A549 (cell line): ENCODE results near the gene VASN. TPM values are rescaled to one million over a fixed set of nuclear protein-coding genes. Genes with fewer than 3 reads are reported as not detected.

Experiments
- ATAC-seq, 2 experiments: fragments of 200-7000 bp in 1 of 2; fragments of >200 bp in 1 of 2; cut with Nextera tagmentation in 1 of 2; cut with Tn5 transposase in 1 of 2; 3 replicates each; pipeline versions ENCODE4 v1.8.0 to v1.9.1; 2018 to 2020; ENCODE audit warnings: mild to moderate bottlenecking in 1 of 2, moderate library complexity in 1 of 2
- CTCF ChIA-PET: fragments of 300-600 bp; sonication (Branson Sonifier 250); formaldehyde crosslinking; extraction: SDS; loops from one replicate; lab custom pipeline; 2021; ENCODE audit warnings: antibody characterized with exemption, inconsistent platforms; lab: Yijun Ruan, JAX
- POLR2A ChIA-PET: fragments of 350-600 bp; formaldehyde crosslinking; extraction: SDS; loops from one replicate; lab custom pipeline; 2021; ENCODE audit warnings: antibody characterized with exemption, inconsistent platforms; lab: Yijun Ruan, JAX
- DNase-seq, 2 experiments: peaks; one replicate each; pipeline versions ENCODE4 v3.0.0 to v3.0.0-alpha.2; 2011 to 2016; ENCODE audit warnings: low read depth in 1 of 2, low spot score in 1 of 2
- FAIRE-seq: peaks from 2 replicates; lab custom pipeline; 2011; peaks lifted over from hg19 to GRCh38; lab: Jason Lieb, UNC
- H3K27ac ChIP-seq, 2 experiments: fragments of >200 bp; sonication (Bioruptor Twin); formaldehyde crosslinking; 3 replicates each; pipeline ENCODE4 v1.5.1; 2016 to 2017
- H3K4me1 ChIP-seq: fragments of >200 bp; sonication (Bioruptor Twin); formaldehyde crosslinking; 3 replicates; pipeline ENCODE4 v1.6.1; 2016
- H3K4me2 ChIP-seq: fragments of >200 bp; sonication (Bioruptor Twin); formaldehyde crosslinking; 3 replicates; pipeline ENCODE4 v1.6.1; 2016
- H3K4me3 ChIP-seq: fragments of >200 bp; sonication (Bioruptor Twin); formaldehyde crosslinking; 3 replicates; pipeline ENCODE4 v1.5.1; 2016
- H3K9me3 ChIP-seq: fragments of >200 bp; sonication (Bioruptor Twin); formaldehyde crosslinking; 3 replicates; pipeline ENCODE4 v1.6.1; 2016
- BCL3 ChIP-seq: fragments of >200 bp; sonication (Bioruptor Twin); formaldehyde crosslinking; IDR thresholded peaks from 3 replicates; pipeline ENCODE4 v1.6.1; 2016
- CHD4 ChIP-seq: fragments of 200-600 bp; sonication (generic); IDR thresholded peaks from 2 replicates; pipeline ENCODE4 v1.6.1; 2016; ENCODE audit warnings: antibody characterized with exemption, mild to moderate bottlenecking, borderline replicate concordance
- CTCF ChIP-seq: fragments of >200 bp; sonication (Bioruptor Twin); formaldehyde crosslinking; IDR thresholded peaks from 3 replicates; pipeline ENCODE4 v1.5.1; 2016
- EHF ChIP-seq: fragments of 250-450 bp; sonication (Bioruptor Pico); IDR thresholded peaks from 2 replicates; pipeline ENCODE4 v1.5.0; 2020; ENCODE audit warnings: mild to moderate bottlenecking
- EP300 ChIP-seq, 2 experiments: fragments of >200 bp; sonication (Bioruptor Twin); formaldehyde crosslinking; IDR thresholded peaks; 2 replicates in 1 of 2; 3 replicates in 1 of 2; pipeline ENCODE4 v1.6.1; 2016 to 2017
- FOSL2 ChIP-seq, 2 experiments: fragments of 450-650 bp in 1 of 2; fragments of >200 bp in 1 of 2; sonication (Bioruptor Twin) in 1 of 2; formaldehyde crosslinking; IDR thresholded peaks; 2 replicates each; pipeline versions ENCODE4 v1.5.0 to v1.6.1; 2016 to 2020; ENCODE audit warnings: mild to moderate bottlenecking in 1 of 2, moderate library complexity in 1 of 2
- FOXS1 ChIP-seq: fragments of 250-450 bp; sonication (Bioruptor Pico); IDR thresholded peaks from 2 replicates; pipeline ENCODE4 v1.5.0; 2020; ENCODE audit warnings: mild to moderate bottlenecking, moderate library complexity
- GATA3 ChIP-seq: IDR thresholded peaks from 2 replicates; pipeline ENCODE4 v1.6.1; 2012; ENCODE audit warnings: borderline replicate concordance
- HDAC2 ChIP-seq: fragments of 200-600 bp; sonication (generic); IDR thresholded peaks from 2 replicates; pipeline ENCODE4 v1.6.1; 2016
- HOXA7 ChIP-seq: fragments of 250-450 bp; sonication (Bioruptor Pico); IDR thresholded peaks from 2 replicates; pipeline ENCODE4 v1.5.0; 2020; ENCODE audit warnings: mild to moderate bottlenecking, moderate library complexity
- HOXB5 ChIP-seq: fragments of 250-450 bp; sonication (Bioruptor Pico); IDR thresholded peaks from 2 replicates; pipeline ENCODE4 v1.5.0; 2020; ENCODE audit warnings: mild to moderate bottlenecking, moderate library complexity
- JUNB ChIP-seq: fragments of >200 bp; sonication (Bioruptor Twin); formaldehyde crosslinking; IDR thresholded peaks from 2 replicates; pipeline ENCODE4 v1.6.1; 2016
- MAFK ChIP-seq: fragments of 450-650 bp; IDR thresholded peaks from 2 replicates; pipeline ENCODE4 v1.6.1; 2014; ENCODE audit not compliant: partially characterized antibody
- MAZ ChIP-seq: fragments of 150-350 bp; IDR thresholded peaks from 2 replicates; pipeline ENCODE4 v1.6.1; 2014; ENCODE audit warnings: antibody characterized with exemption, low read depth, low read length, borderline replicate concordance
- NPAS2 ChIP-seq: fragments of 250-450 bp; sonication (Bioruptor Pico); IDR thresholded peaks from 2 replicates; pipeline ENCODE4 v1.8.0; 2022; ENCODE audit warnings: mild to moderate bottlenecking, moderate library complexity, borderline replicate concordance
- NR3C1 ChIP-seq: fragments of >200 bp; sonication (Bioruptor Twin); formaldehyde crosslinking; IDR thresholded peaks from 3 replicates; pipeline ENCODE4 v1.6.1; 2017
- PHF8 ChIP-seq: fragments of 200-600 bp; sonication (generic); IDR thresholded peaks from 2 replicates; pipeline ENCODE4 v1.6.1; 2016; ENCODE audit warnings: low read depth, mild to moderate bottlenecking, antibody characterized with exemption, moderate library complexity, borderline replicate concordance
- POLR2A ChIP-seq: IDR thresholded peaks from 2 replicates; pipeline ENCODE4 v1.6.1; 2012; ENCODE audit warnings: mild to moderate bottlenecking, low read length
- RAD21 ChIP-seq, 2 experiments: fragments of >200 bp in 1 of 2; sonication (Bioruptor Twin) in 1 of 2; formaldehyde crosslinking in 1 of 2; IDR thresholded peaks in 1 of 2; conservative IDR thresholded peaks in 1 of 2; 2 replicates in 1 of 2; 3 replicates in 1 of 2; pipeline ENCODE4 v1.6.1; 2012 to 2018; ENCODE audit warnings: inconsistent platforms in 1 of 2
- SMC3 ChIP-seq: fragments of >200 bp; sonication (Bioruptor Twin); formaldehyde crosslinking; IDR thresholded peaks from 3 replicates; pipeline ENCODE4 v1.6.1; 2018; ENCODE audit warnings: inconsistent platforms
- ZC3H11A ChIP-seq: fragments of 450-650 bp; IDR thresholded peaks from 2 replicates; pipeline ENCODE4 v1.6.1; 2014; ENCODE audit warnings: antibody characterized with exemption, mild to moderate bottlenecking
- ZFP36 ChIP-seq: fragments of 450-650 bp; IDR thresholded peaks from 2 replicates; pipeline ENCODE4 v1.6.1; 2014; ENCODE audit warnings: borderline replicate concordance; ENCODE audit not compliant: partially characterized antibody
- WGBS: methylation state at CpG from one replicate; pipeline ENCODE4 v1.1.6; 2017; ENCODE audit errors: missing lambda C conversion rate; 5-methylcytosine and 5-hydroxymethylcytosine counted together
- polyA plus RNA-seq, 4 experiments: library from polyadenylated mRNA; depleted of rRNA in 3 of 4; stranded (reverse); fragments of >200 nt; fragmentation: RNase III in 1 of 4; extraction: RNeasy Plus Mini Kit Qiagen cat#74134 plus additional on column Dnase treatment in 1 of 4; gene quantifications; 2 replicates in 3 of 4; 3 replicates in 1 of 4; pipeline ENCODE4 v1.2.3, GENCODE V29; 2011 to 2017
- TF ChIP-seq, protein P1 (sequence below): fragments of 150-350 bp; IDR thresholded peaks from 2 replicates; pipeline ENCODE4 v1.6.1; 2014; ENCODE audit warnings: low read depth, mild to moderate bottlenecking, low read length
- TF ChIP-seq, protein P2 (sequence below): fragments of 250-450 bp; sonication (Bioruptor Pico); IDR thresholded peaks from 2 replicates; pipeline ENCODE4 v1.5.0; 2021; ENCODE audit warnings: mild to moderate bottlenecking, moderate library complexity, borderline replicate concordance

Gene VASN
- polyA plus RNA-seq, 2 of the 4 experiments (the other 2 are of a cell fraction), result 2.3 to 4.0 TPM

GRCh38 chr16:4358236-4358635, 13.4 kb upstream of the VASN start:
- no peak for TF ChIP-seq FOXS1 (CRISPR knock-in tag)
- no peak for TF ChIP-seq CHD4
- no peak for TF ChIP-seq FOSL2 (IDR thresholded peaks at IDR 0.05)
- no peak for TF ChIP-seq FOSL2 (CRISPR knock-in tag; IDR thresholded peaks at IDR 0.05)
- TF ChIP-seq HOXA7, result no peak
- FAIRE-seq (no peak), DNase-seq (no peak), ATAC-seq (no peak)
- Histone ChIP-seq H3K9me3 (no peaks in the 10 kb centered on the region), H3K4me2 (no peak overlapping the region), H3K4me3 (no peak overlapping the region), H3K27ac (no peak overlapping the region), H3K4me1 (peaks cover 13% of the 10 kb centered on the region; the same call in 2 of the 3 replicates)
- ChIA-PET POLR2A (interaction anchor here (1.0 kb wide), 1 partner anchor 13 kb away, joined by 3 read pairs; no protein-coding TSS in a partner anchor), CTCF (interaction anchor here (0.7 to 14.1 kb wide), 9 partner anchors 9 to 69 kb away, joined by 3 to 833 read pairs (median 18); partner anchors contain the start of gene VASN)
- 94% methylated on average over 19 of the region's 19 CpGs for WGBS

- 20% methylated on average over 16 of the region's 19 CpGs for WGBS
- DNase-seq (peak; percentile 58 to 69), FAIRE-seq (no peak)
- Histone ChIP-seq H3K4me3 (no peak overlapping the region), H3K4me2 (no peak overlapping the region), H3K9me3 (no peaks in the 10 kb centered on the region)
- CTCF ChIA-PET, result interaction anchor here (0.6 to 14.1 kb wide), 21 partner anchors 9 to 1268 kb away, joined by 3 to 833 read pairs (median 5); partner anchors contain the start of gene VASN
- TF ChIP-seq NPAS2 (CRISPR knock-in tag), result no peak
- no peak for TF ChIP-seq BCL3
- peak; percentile 85 for TF ChIP-seq CTCF
- TF ChIP-seq MAFK, result no peak
- no peak for TF ChIP-seq MAZ
- no peak for TF ChIP-seq NR3C1
- TF ChIP-seq ZFP36, result no peak
- TF ChIP-seq RAD21 (conservative IDR thresholded peaks at IDR 0.05 in 1 of 2, IDR thresholded peaks at IDR 0.05 in 1 of 2), result peak; percentile 92 to 94
- no peak for TF ChIP-seq PHF8
- TF ChIP-seq FOSL2 (IDR thresholded peaks at IDR 0.05), result no peak
- no peak for TF ChIP-seq FOSL2 (CRISPR knock-in tag; IDR thresholded peaks at IDR 0.05)
- no peak for TF ChIP-seq GATA3
- TF ChIP-seq SMC3, result peak; percentile 99
- no peak for TF ChIP-seq POLR2A
- TF ChIP-seq, all 56 proteins: peak for 3
- Histone ChIP-seq H3K27ac (no peak overlapping the region), H3K4me1 (peaks cover 13% of the 10 kb centered on the region; the same call in 2 of the 3 replicates)
- POLR2A ChIA-PET, result interaction anchor here (1.0 kb wide), 1 partner anchor 12 kb away, joined by 3 read pairs; no protein-coding TSS in a partner anchor
- ATAC-seq, result peak; percentile 46 to 81; a peak in 5 of 6 replicates
Measured at GRCh38 chr16:4358831-4359561, 12.7 kb upstream of the VASN start.

- 94% methylated on average over 3 of the region's 3 CpGs for WGBS
- TF ChIP-seq JUNB (no peak), FOXS1 (CRISPR knock-in tag) (no peak), HDAC2 (no peak), EHF (no peak), EP300 (IDR thresholded peaks at IDR 0.05) (no peak), HOXA7 (no peak), HOXB5 (no peak), SMC3 (no peak), ZC3H11A (no peak), FOSL2 (IDR thresholded peaks at IDR 0.05) (no peak), FOSL2 (CRISPR knock-in tag; IDR thresholded peaks at IDR 0.05) (no peak), MAZ (no peak)
- TF ChIP-seq, protein P1, sequence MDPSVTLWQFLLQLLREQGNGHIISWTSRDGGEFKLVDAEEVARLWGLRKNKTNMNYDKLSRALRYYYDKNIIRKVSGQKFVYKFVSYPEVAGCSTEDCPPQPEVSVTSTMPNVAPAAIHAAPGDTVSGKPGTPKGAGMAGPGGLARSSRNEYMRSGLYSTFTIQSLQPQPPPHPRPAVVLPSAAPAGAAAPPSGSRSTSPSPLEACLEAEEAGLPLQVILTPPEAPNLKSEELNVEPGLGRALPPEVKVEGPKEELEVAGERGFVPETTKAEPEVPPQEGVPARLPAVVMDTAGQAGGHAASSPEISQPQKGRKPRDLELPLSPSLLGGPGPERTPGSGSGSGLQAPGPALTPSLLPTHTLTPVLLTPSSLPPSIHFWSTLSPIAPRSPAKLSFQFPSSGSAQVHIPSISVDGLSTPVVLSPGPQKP, result no peak
- TF ChIP-seq, protein P2, sequence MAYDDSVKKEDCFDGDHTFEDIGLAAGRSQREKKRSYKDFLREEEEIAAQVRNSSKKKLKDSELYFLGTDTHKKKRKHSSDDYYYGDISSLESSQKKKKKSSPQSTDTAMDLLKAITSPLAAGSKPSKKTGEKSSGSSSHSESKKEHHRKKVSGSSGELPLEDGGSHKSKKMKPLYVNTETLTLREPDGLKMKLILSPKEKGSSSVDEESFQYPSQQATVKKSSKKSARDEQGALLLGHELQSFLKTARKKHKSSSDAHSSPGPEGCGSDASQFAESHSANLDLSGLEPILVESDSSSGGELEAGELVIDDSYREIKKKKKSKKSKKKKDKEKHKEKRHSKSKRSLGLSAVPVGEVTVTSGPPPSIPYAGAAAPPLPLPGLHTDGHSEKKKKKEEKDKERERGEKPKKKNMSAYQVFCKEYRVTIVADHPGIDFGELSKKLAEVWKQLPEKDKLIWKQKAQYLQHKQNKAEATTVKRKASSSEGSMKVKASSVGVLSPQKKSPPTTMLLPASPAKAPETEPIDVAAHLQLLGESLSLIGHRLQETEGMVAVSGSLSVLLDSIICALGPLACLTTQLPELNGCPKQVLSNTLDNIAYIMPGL (CRISPR knock-in tag), result no peak
- TF ChIP-seq, all 56 proteins: peak for 0
Measured at GRCh38 chr16:4359914-4360313, 11.7 kb upstream of the VASN start.

More at GRCh38 chr16:4359914-4360313, 11.7 kb upstream of the VASN start:
- no peak for FAIRE-seq
- ATAC-seq, result no peak
- Histone ChIP-seq H3K4me1 (peaks cover 13% of the 10 kb centered on the region; the same call in 2 of the 3 replicates), H3K27ac (no peak overlapping the region), H3K4me3 (no peak overlapping the region), H3K4me2 (no peak overlapping the region), H3K9me3 (no peaks in the 10 kb centered on the region)
- no peak for DNase-seq
- CTCF ChIA-PET, result interaction anchor here (0.7 to 14.1 kb wide), 17 partner anchors 9 to 84 kb away, joined by 3 to 833 read pairs (median 6); partner anchors contain the start of gene VASN
- POLR2A ChIA-PET, result no interaction called here
